GM21526 (cell line): Measurements from ENCODE around the gene HTN1.
"Not testable (repeated sequence)": the region's sequence is repeated elsewhere in the genome, so short reads cannot be mapped to it uniquely, and the experiment has no call there.

Source experiments
- ATAC-seq: cut with Tn5 transposase; IDR thresholded peaks from one replicate; pipeline ENCODE4 v1.9.1; 2021; ENCODE audit warnings: moderate library complexity; ENCODE audit not compliant: unreplicated experiment, low FRiP score

The HTN1 gene

GRCh38 chr4:70050138-70050537, at the start of gene HTN1:
HTN1 (plus strand) TSS chr4:70050438; CDS start chr4:70053077, 2,639 bp downstream.
- ATAC-seq: not testable (repeated sequence)

- no peak for ATAC-seq
These were observed 49.5 kb upstream of the HTN1 start for GRCh38 chr4:70000711-70001110.

- no peak for ATAC-seq
These were observed 47.7 kb upstream of the HTN1 start for GRCh38 chr4:70002507-70002906.

- no peak for ATAC-seq
These were observed 41.5 kb upstream of the HTN1 start for GRCh38 chr4:70008771-70009170.

- ATAC-seq: not testable (repeated sequence)
These were observed 31.2 kb upstream of the HTN1 start for GRCh38 chr4:70019006-70019405.

GRCh38 chr4:70023218-70023617, 27.0 kb upstream of the HTN1 start:
- ATAC-seq: no peak

GRCh38 chr4:70027011-70027410, 23.2 kb upstream of the HTN1 start:
- no peak for ATAC-seq

GRCh38 chr4:70028159-70028558, 22.1 kb upstream of the HTN1 start, which contains the start of gene HTN3:
HTN3 (plus strand) TSS chr4:70028459; CDS start chr4:70030741, 2,282 bp downstream.
- ATAC-seq: not testable (repeated sequence)

- not testable (repeated sequence) for ATAC-seq
These were observed 12.7 kb upstream of the HTN1 start for GRCh38 chr4:70037559-70037958.

- not testable (repeated sequence) for ATAC-seq
These were observed 10.3 kb upstream of the HTN1 start for GRCh38 chr4:70039928-70040327.

GRCh38 chr4:70041652-70042286, 8.5 kb upstream of the HTN1 start:
- no peak for ATAC-seq

- ATAC-seq: not testable (repeated sequence)
These were observed 6.3 kb downstream of the HTN1 start for GRCh38 chr4:70056534-70056933.

GRCh38 chr4:70057651-70058050, 7.4 kb downstream of the HTN1 start:
- no peak for ATAC-seq

- no peak for ATAC-seq
These were observed 8.9 kb downstream of the HTN1 start for GRCh38 chr4:70059149-70059548.

GRCh38 chr4:70062000-70062399, 11.8 kb downstream of the HTN1 start:
- no peak for ATAC-seq

GRCh38 chr4:70080205-70080604, 30.0 kb downstream of the HTN1 start:
- ATAC-seq: no peak

- ATAC-seq: no peak
These were observed 49.0 kb downstream of the HTN1 start for GRCh38 chr4:70099206-70099605.
